Mammary epithelial cell (primary cell): ENCODE results near the gene ZNRF4.

Experiments used
- EZH2 ChIP-seq: IDR thresholded peaks from 2 replicates; pipeline ENCODE4 v1.6.1; 2012; ENCODE audit warnings: low read length, inconsistent platforms, borderline replicate concordance
- TF ChIP-seq, protein P1 (sequence below), 2 donors: IDR thresholded peaks in 1 of 2; conservative IDR thresholded peaks in 1 of 2; 2 replicates each; pipeline ENCODE4 v1.5.1; 2011 to 2012; ENCODE audit warnings: inconsistent platforms in 2 of 2, low read length in 2 of 2, mild to moderate bottlenecking in 2 of 2, control low read depth in 1 of 2, low read depth in 1 of 2; ENCODE audit not compliant: insufficient read depth in 1 of 2; ENCODE audit errors: extremely low read depth in 1 of 2

- TF ChIP-seq EZH2, result no peak
- TF ChIP-seq, protein P1, sequence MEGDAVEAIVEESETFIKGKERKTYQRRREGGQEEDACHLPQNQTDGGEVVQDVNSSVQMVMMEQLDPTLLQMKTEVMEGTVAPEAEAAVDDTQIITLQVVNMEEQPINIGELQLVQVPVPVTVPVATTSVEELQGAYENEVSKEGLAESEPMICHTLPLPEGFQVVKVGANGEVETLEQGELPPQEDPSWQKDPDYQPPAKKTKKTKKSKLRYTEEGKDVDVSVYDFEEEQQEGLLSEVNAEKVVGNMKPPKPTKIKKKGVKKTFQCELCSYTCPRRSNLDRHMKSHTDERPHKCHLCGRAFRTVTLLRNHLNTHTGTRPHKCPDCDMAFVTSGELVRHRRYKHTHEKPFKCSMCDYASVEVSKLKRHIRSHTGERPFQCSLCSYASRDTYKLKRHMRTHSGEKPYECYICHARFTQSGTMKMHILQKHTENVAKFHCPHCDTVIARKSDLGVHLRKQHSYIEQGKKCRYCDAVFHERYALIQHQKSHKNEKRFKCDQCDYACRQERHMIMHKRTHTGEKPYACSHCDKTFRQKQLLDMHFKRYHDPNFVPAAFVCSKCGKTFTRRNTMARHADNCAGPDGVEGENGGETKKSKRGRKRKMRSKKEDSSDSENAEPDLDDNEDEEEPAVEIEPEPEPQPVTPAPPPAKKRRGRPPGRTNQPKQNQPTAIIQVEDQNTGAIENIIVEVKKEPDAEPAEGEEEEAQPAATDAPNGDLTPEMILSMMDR (conservative IDR thresholded peaks at IDR 0.05 in 1 of 2, IDR thresholded peaks at IDR 0.05 in 1 of 2; ENCODE audit: extremely low read depth in 1 of 2, insufficient read depth in 1 of 2, low read depth in 1 of 2, low read length in 2 of 2), result no peak
Measured at GRCh38 chr19:5495792-5496191, 40.6 kb downstream of the ZNRF4 start.
